Measurements from ENCODE around the gene FZR1.

DNA sequence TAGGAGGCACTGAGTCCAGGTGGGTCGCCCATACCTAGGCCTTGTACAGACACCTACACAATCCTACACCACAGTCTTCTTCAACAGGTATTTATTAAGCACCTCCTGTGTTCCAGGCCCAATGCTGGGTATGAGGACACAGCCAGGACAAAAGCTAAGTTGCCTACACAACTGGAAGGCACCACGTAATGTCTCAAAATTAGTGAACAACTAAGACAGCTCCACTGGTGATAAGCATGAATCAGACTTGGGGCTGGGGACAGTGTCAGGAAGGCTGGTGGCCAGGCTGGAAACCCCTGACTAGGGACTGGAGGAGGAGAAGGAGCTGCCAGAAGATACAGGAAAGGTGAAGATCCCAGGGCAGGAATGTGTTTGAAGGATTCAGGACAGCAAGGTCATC, 28.2 kb upstream of the FZR1 start:
- no peak for TF ChIP-seq POLR2A (IDR thresholded peaks at IDR 0.05)
- TF ChIP-seq, protein P1, sequence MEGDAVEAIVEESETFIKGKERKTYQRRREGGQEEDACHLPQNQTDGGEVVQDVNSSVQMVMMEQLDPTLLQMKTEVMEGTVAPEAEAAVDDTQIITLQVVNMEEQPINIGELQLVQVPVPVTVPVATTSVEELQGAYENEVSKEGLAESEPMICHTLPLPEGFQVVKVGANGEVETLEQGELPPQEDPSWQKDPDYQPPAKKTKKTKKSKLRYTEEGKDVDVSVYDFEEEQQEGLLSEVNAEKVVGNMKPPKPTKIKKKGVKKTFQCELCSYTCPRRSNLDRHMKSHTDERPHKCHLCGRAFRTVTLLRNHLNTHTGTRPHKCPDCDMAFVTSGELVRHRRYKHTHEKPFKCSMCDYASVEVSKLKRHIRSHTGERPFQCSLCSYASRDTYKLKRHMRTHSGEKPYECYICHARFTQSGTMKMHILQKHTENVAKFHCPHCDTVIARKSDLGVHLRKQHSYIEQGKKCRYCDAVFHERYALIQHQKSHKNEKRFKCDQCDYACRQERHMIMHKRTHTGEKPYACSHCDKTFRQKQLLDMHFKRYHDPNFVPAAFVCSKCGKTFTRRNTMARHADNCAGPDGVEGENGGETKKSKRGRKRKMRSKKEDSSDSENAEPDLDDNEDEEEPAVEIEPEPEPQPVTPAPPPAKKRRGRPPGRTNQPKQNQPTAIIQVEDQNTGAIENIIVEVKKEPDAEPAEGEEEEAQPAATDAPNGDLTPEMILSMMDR (IDR thresholded peaks at IDR 0.05), result no peak

Data from prostate gland (tissue), 2 donors.